Suprapubic skin (tissue), 4 donors: ENCODE measurements around the gene BATF. TPM values are rescaled to one million over a fixed set of nuclear protein-coding genes. Genes with fewer than 3 reads are reported as not detected.

ENCODE experiments used
- DNase-seq, 2 donors: peaks; one replicate each; pipeline ENCODE4 v3.0.0-alpha.2; 2019; ENCODE audit warnings: low spot score in 2 of 2
- H3K27ac ChIP-seq: fragments of 200-600 bp; sonication (generic); one replicate; pipeline ENCODE4 v1.5.1; 2019
- H3K27me3 ChIP-seq: fragments of 200-600 bp; sonication (generic); one replicate; pipeline ENCODE4 v1.5.1; 2019
- H3K36me3 ChIP-seq: fragments of 200-600 bp; sonication (generic); one replicate; pipeline ENCODE4 v1.5.1; 2019
- H3K4me1 ChIP-seq: fragments of 200-600 bp; sonication (generic); one replicate; pipeline ENCODE4 v1.5.1; 2019
- H3K4me3 ChIP-seq: fragments of 200-600 bp; sonication (generic); one replicate; pipeline ENCODE4 v1.5.1; 2019; ENCODE audit warnings: mild to moderate bottlenecking
- H3K9me3 ChIP-seq: fragments of 200-600 bp; sonication (generic); one replicate; pipeline ENCODE4 v1.5.1; 2019
- CTCF ChIP-seq, 2 donors: fragments of 200-600 bp in 1 of 2; fragments of 450-650 bp in 1 of 2; sonication (generic) in 1 of 2; IDR thresholded peaks; one replicate each; pipeline ENCODE4 v1.5.1; 2016 to 2019; ENCODE audit warnings: antibody characterized with exemption in 2 of 2, mild to moderate bottlenecking in 1 of 2, moderate library complexity in 1 of 2
- EP300 ChIP-seq: sonication (generic); formaldehyde crosslinking; IDR thresholded peaks from one replicate; pipeline ENCODE4 v1.6.1; 2017; ENCODE audit warnings: antibody characterized with exemption
- POLR2A ChIP-seq, 2 donors: fragments of 450-650 bp; IDR thresholded peaks; one replicate each; pipeline ENCODE4 v1.6.1; 2017; ENCODE audit warnings: antibody characterized with exemption in 2 of 2, mild to moderate bottlenecking in 2 of 2, moderate library complexity in 2 of 2
- POLR2AphosphoS5 ChIP-seq, 3 donors: sonication (generic); formaldehyde crosslinking; IDR thresholded peaks; one replicate each; pipeline ENCODE4 v1.6.1; 2017; ENCODE audit warnings: antibody characterized with exemption in 3 of 3
- WGBS: methylation state at CpG from one replicate; pipeline ENCODE4 v1.1.5; 2018; 5-methylcytosine and 5-hydroxymethylcytosine counted together
- total RNA-seq, 4 donors: library from RNA; depleted of rRNA; stranded (reverse); fragments of >200 nt; gene quantifications; one replicate each; pipeline ENCODE4 v1.1.0, GENCODE V29; 2016

The BATF gene
- total RNA-seq, 4 donors from 2014 or later = 1.1 to 4.2 (median 1.1) TPM; not detected in 1

- no peak for DNase-seq
- H3K27ac ChIP-seq = no peak overlapping the region
- H3K9me3 ChIP-seq = no peaks in the 10 kb centered on the region
- TF ChIP-seq POLR2A (IDR thresholded peaks at IDR 0.05) (no peak), CTCF (IDR thresholded peaks at IDR 0.05) (no peak), POLR2AphosphoS5 (IDR thresholded peaks at IDR 0.05) (no peak), EP300 (no peak)
- no peaks in the 10 kb centered on the region for H3K27me3 ChIP-seq
- no peaks in the 10 kb centered on the region for H3K36me3 ChIP-seq
- no peak overlapping the region for H3K4me3 ChIP-seq
- H3K4me1 ChIP-seq = peaks cover 2% of the 10 kb centered on the region
- WGBS = 88% methylated on average over 13 of the region's 14 CpGs
Observed at GRCh38 chr14:75491376-75491978, 30.8 kb upstream of the BATF start.

GRCh38 chr14:75492832-75493591 lies 29.3 kb upstream of the BATF start:
- no peak for TF ChIP-seq EP300
- no peak for TF ChIP-seq POLR2A (IDR thresholded peaks at IDR 0.05)
- no peak for TF ChIP-seq CTCF (IDR thresholded peaks at IDR 0.05)
- TF ChIP-seq POLR2AphosphoS5 (IDR thresholded peaks at IDR 0.05) = no peak
- no peaks in the 10 kb centered on the region for H3K36me3 ChIP-seq
- no peak for DNase-seq
- H3K4me1 ChIP-seq = peaks cover 2% of the 10 kb centered on the region
- WGBS = 89% methylated on average over 9 of the region's 9 CpGs
- H3K9me3 ChIP-seq = no peaks in the 10 kb centered on the region
- no peaks in the 10 kb centered on the region for H3K27me3 ChIP-seq
- no peak overlapping the region for H3K4me3 ChIP-seq
- no peak overlapping the region for H3K27ac ChIP-seq

- peaks cover 2% of the 10 kb centered on the region for H3K4me1 ChIP-seq
- H3K4me3 ChIP-seq = no peak overlapping the region
- H3K27ac ChIP-seq = no peak overlapping the region
- no peaks in the 10 kb centered on the region for H3K36me3 ChIP-seq
- H3K9me3 ChIP-seq = no peaks in the 10 kb centered on the region
- no peaks in the 10 kb centered on the region for H3K27me3 ChIP-seq
- WGBS = 64% methylated on average over 8 of the region's 8 CpGs
- DNase-seq = no peak
- TF ChIP-seq CTCF (IDR thresholded peaks at IDR 0.05) (no peak), POLR2A (IDR thresholded peaks at IDR 0.05) (no peak), POLR2AphosphoS5 (IDR thresholded peaks at IDR 0.05) (no peak), EP300 (no peak)
Observed at GRCh38 chr14:75493592-75494087, 28.6 kb upstream of the BATF start.

- DNase-seq = no peak
- Histone ChIP-seq H3K27me3 (no peaks in the 10 kb centered on the region), H3K36me3 (no peaks in the 10 kb centered on the region), H3K9me3 (no peaks in the 10 kb centered on the region), H3K4me3 (no peak overlapping the region), H3K27ac (no peak overlapping the region), H3K4me1 (no peaks in the 10 kb centered on the region)
- WGBS = 93% methylated on average over 5 of the region's 5 CpGs
- TF ChIP-seq POLR2A (IDR thresholded peaks at IDR 0.05) (no peak), EP300 (no peak), CTCF (IDR thresholded peaks at IDR 0.05) (no peak), POLR2AphosphoS5 (IDR thresholded peaks at IDR 0.05) (no peak)
Observed at GRCh38 chr14:75494896-75495295, 27.4 kb upstream of the BATF start.

- no peak overlapping the region for H3K27ac ChIP-seq
- no peaks in the 10 kb centered on the region for H3K9me3 ChIP-seq
- H3K36me3 ChIP-seq = no peaks in the 10 kb centered on the region
- no peak for DNase-seq
- no peak overlapping the region for H3K4me3 ChIP-seq
- no peaks in the 10 kb centered on the region for H3K4me1 ChIP-seq
- TF ChIP-seq POLR2AphosphoS5 (IDR thresholded peaks at IDR 0.05) = no peak
- no peaks in the 10 kb centered on the region for H3K27me3 ChIP-seq
- 83% methylated on average over 3 of the region's 3 CpGs for WGBS
Observed at GRCh38 chr14:75495399-75495798, 26.9 kb upstream of the BATF start.
